ENCODE results near the gene C1QBP.
A peak's percentile ranks its signal among the peaks of the same experiment; 100 is the strongest.

Gene C1QBP, protein sequence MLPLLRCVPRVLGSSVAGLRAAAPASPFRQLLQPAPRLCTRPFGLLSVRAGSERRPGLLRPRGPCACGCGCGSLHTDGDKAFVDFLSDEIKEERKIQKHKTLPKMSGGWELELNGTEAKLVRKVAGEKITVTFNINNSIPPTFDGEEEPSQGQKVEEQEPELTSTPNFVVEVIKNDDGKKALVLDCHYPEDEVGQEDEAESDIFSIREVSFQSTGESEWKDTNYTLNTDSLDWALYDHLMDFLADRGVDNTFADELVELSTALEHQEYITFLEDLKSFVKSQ

DNA sequence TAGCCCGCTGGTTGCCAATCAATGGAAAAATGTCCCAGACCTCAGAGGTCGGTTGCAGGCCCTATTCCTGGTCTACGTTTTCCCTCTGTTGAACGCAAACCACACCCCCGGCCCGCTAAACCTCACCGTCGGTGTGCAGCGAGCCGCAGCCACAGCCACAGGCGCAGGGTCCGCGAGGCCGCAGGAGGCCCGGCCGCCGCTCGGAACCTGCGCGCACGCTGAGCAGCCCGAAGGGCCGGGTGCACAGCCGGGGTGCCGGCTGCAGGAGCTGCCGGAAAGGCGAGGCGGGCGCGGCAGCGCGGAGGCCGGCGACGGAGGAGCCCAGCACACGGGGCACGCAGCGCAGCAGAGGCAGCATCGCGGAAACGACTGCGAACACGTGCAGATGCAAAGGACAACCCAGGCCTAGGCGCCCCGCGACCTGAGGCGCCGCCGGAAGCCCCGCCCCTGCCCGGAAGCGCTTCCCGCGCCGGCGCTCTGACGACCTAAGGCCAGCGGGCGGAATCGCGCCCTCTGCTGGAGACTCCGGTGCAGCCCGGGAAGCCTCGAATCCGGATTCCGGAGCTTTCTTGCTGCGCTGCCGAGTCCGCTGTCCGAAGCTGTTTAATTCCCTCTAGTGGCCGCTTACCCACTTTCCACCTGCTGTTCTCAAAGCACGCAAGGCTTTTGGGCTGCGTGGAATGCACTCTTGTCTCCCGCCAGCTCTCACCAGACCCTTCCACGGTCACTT, at the start of gene C1QBP:
C1QBP (minus strand) TSS at position 440 of the 730 bp plus-strand sequence; CDS start at position 358, 82 bp downstream.
- peak; percentile 81 for DNase-seq (ENCODE audit: extremely low read depth, low read depth)
- TF ChIP-seq CTCF (IDR thresholded peaks at IDR 0.05; ENCODE audit: low read depth, low read length), result peak; percentile 89

DNA sequence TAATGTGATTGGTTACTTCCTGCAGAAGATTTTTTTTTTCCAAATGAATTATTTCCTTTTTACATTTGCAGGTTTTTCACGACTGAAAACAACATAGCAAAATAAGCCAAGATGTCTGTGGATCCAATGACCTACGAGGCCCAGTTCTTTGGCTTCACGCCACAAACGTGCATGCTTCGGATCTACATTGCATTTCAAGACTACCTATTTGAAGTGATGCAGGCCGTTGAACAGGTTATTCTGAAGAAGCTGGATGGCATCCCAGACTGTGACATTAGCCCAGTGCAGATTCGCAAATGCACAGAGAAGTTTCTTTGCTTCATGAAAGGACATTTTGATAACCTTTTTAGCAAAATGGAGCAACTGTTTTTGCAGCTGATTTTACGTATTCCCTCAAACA, 49.8 kb upstream of the C1QBP start:
- no peak for DNase-seq (ENCODE audit: extremely low read depth, low read depth)
- no peak for TF ChIP-seq CTCF (IDR thresholded peaks at IDR 0.05; ENCODE audit: low read depth, low read length)

GRCh38 chr17:5486206-5487124, 47.5 kb upstream of the C1QBP start, which contains the start of gene MIS12:
Gene MIS12 (plus strand): TSS chr17:5486566. CDS start chr17:5488863, 2,297 bp downstream.
- DNase-seq (ENCODE audit: extremely low read depth, low read depth), result peak; percentile 98
- no peak for TF ChIP-seq CTCF (IDR thresholded peaks at IDR 0.05; ENCODE audit: low read depth, low read length)

- no peak for DNase-seq (ENCODE audit: extremely low read depth, low read depth)
- no peak for TF ChIP-seq CTCF (IDR thresholded peaks at IDR 0.05; ENCODE audit: low read depth, low read length)
These were observed 46.6 kb upstream of the C1QBP start, which contains the start of gene DERL2 for GRCh38 chr17:5485270-5486205. Gene DERL2 (minus strand): TSS chr17:5486178. CDS start chr17:5486161, 17 bp downstream.

DNA sequence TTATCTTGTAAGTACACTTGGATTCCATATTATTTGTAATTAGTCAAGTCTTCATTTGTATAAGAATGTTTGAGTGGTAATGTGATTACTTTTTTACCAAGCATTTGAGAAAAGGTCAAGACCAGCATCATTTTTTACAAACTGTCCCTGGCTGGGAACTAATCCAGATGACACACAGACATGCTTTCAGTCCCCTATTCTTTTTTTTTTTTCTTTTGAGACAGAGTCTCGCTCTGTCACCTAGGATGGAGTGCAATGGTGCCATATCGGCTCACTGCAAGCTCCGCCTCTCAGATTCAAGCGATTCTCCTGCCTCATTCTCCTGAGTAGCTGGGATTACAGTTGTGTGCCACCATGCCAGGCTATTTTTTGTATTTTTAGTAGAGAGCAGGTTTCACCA, 42.5 kb upstream of the C1QBP start:
- no peak for TF ChIP-seq CTCF (IDR thresholded peaks at IDR 0.05; ENCODE audit: low read depth, low read length)
- DNase-seq (ENCODE audit: extremely low read depth, low read depth), result no peak

- no peak for DNase-seq (ENCODE audit: extremely low read depth, low read depth)
- TF ChIP-seq CTCF (IDR thresholded peaks at IDR 0.05; ENCODE audit: low read depth, low read length), result no peak
These were observed 42.0 kb upstream of the C1QBP start for GRCh38 chr17:5480962-5481361.
